Rectal smooth muscle tissue (tissue), 1 donor: ENCODE data around the gene CACNA1D.

Experiments
- H3K27ac ChIP-seq: one replicate; pipeline ENCODE4 v1.7.0; 2013; ENCODE audit warnings: low read depth, low read length, inconsistent platforms
- H3K27me3 ChIP-seq: one replicate; pipeline ENCODE4 v1.7.0; 2013; ENCODE audit warnings: low read length; ENCODE audit not compliant: control insufficient read depth, insufficient read depth
- H3K36me3 ChIP-seq: one replicate; pipeline ENCODE4 v1.7.0; 2013; ENCODE audit warnings: low read length; ENCODE audit not compliant: control insufficient read depth, insufficient read depth
- H3K4me1 ChIP-seq: one replicate; pipeline ENCODE4 v1.7.0; 2013; ENCODE audit warnings: low read length; ENCODE audit not compliant: control insufficient read depth, insufficient read depth
- H3K4me3 ChIP-seq: one replicate; pipeline ENCODE4 v1.7.0; 2013; ENCODE audit warnings: low read length
- H3K9ac ChIP-seq: one replicate; pipeline ENCODE4 v1.7.0; 2013; ENCODE audit warnings: low read length

CACNA1D gene

GRCh38 chr3:53803816-53804695, 309.6 kb downstream of the CACNA1D start:
- no peak overlapping the region for H3K4me3 ChIP-seq
- no peak overlapping the region for H3K27ac ChIP-seq

GRCh38 chr3:53804697-53805462, 310.5 kb downstream of the CACNA1D start:
- Histone ChIP-seq H3K9ac (no peak overlapping the region), H3K4me1 (no peaks in the 10 kb centered on the region), H3K4me3 (no peak overlapping the region), H3K27me3 (peaks cover 2% of the 10 kb centered on the region), H3K27ac (no peak overlapping the region), H3K36me3 (no peaks in the 10 kb centered on the region)

More at GRCh38 chr3:53803816-53804695, 309.6 kb downstream of the CACNA1D start:
- H3K27me3 ChIP-seq: peaks cover 2% of the 10 kb centered on the region
- H3K4me1 ChIP-seq: no peaks in the 10 kb centered on the region
- H3K36me3 ChIP-seq: no peaks in the 10 kb centered on the region
- no peak overlapping the region for H3K9ac ChIP-seq

- Histone ChIP-seq H3K9ac (no peak overlapping the region), H3K27me3 (peaks cover 2% of the 10 kb centered on the region), H3K4me3 (no peak overlapping the region), H3K4me1 (no peaks in the 10 kb centered on the region), H3K36me3 (no peaks in the 10 kb centered on the region), H3K27ac (no peak overlapping the region)
Measured at GRCh38 chr3:53805463-53806159, 311.2 kb downstream of the CACNA1D start.

GRCh38 chr3:53806182-53807116, 312.0 kb downstream of the CACNA1D start:
- peaks cover 2% of the 10 kb centered on the region for H3K27me3 ChIP-seq
- no peak overlapping the region for H3K9ac ChIP-seq
- H3K4me3 ChIP-seq: no peak overlapping the region
- no peak overlapping the region for H3K27ac ChIP-seq
- H3K36me3 ChIP-seq: no peaks in the 10 kb centered on the region
- no peaks in the 10 kb centered on the region for H3K4me1 ChIP-seq

GRCh38 chr3:53807117-53807810, 312.9 kb downstream of the CACNA1D start:
- H3K9ac ChIP-seq: no peak overlapping the region
- H3K4me1 ChIP-seq: no peaks in the 10 kb centered on the region
- no peak overlapping the region for H3K27ac ChIP-seq
- no peak overlapping the region for H3K4me3 ChIP-seq
- H3K27me3 ChIP-seq: peaks cover 2% of the 10 kb centered on the region
- no peaks in the 10 kb centered on the region for H3K36me3 ChIP-seq

- Histone ChIP-seq H3K36me3 (no peaks in the 10 kb centered on the region), H3K9ac (no peak overlapping the region), H3K27me3 (peaks cover 2% of the 10 kb centered on the region), H3K27ac (no peak overlapping the region), H3K4me1 (no peaks in the 10 kb centered on the region), H3K4me3 (no peak overlapping the region)
Measured at GRCh38 chr3:53808496-53808895, 314.1 kb downstream of the CACNA1D start.

GRCh38 chr3:53809267-53809666, 314.9 kb downstream of the CACNA1D start:
- Histone ChIP-seq H3K9ac (no peak overlapping the region), H3K4me1 (no peaks in the 10 kb centered on the region), H3K27ac (no peak overlapping the region), H3K36me3 (no peaks in the 10 kb centered on the region), H3K4me3 (no peak overlapping the region), H3K27me3 (peaks cover 2% of the 10 kb centered on the region)

- H3K27ac ChIP-seq: no peak overlapping the region
- H3K36me3 ChIP-seq: no peaks in the 10 kb centered on the region
- no peak overlapping the region for H3K9ac ChIP-seq
- H3K27me3 ChIP-seq: peaks cover 2% of the 10 kb centered on the region
- no peak overlapping the region for H3K4me3 ChIP-seq
- H3K4me1 ChIP-seq: no peaks in the 10 kb centered on the region
Measured at GRCh38 chr3:53809764-53810400, 315.5 kb downstream of the CACNA1D start.

- no peak overlapping the region for H3K27ac ChIP-seq
- no peaks in the 10 kb centered on the region for H3K36me3 ChIP-seq
- H3K9ac ChIP-seq: no peak overlapping the region
- no peaks in the 10 kb centered on the region for H3K27me3 ChIP-seq
- H3K4me3 ChIP-seq: no peak overlapping the region
- no peaks in the 10 kb centered on the region for H3K4me1 ChIP-seq
Measured at GRCh38 chr3:53811143-53811927, 316.9 kb downstream of the CACNA1D start.

- H3K27ac ChIP-seq: no peak overlapping the region
- H3K9ac ChIP-seq: no peak overlapping the region
- no peaks in the 10 kb centered on the region for H3K4me1 ChIP-seq
- no peak overlapping the region for H3K4me3 ChIP-seq
- no peaks in the 10 kb centered on the region for H3K36me3 ChIP-seq
- H3K27me3 ChIP-seq: no peaks in the 10 kb centered on the region
Measured at GRCh38 chr3:53812434-53812833, 318.0 kb downstream of the CACNA1D start.
